Glomerular visceral epithelial cell (primary cell): ENCODE measurements around the gene POLR2L.

Source experiments
- DNase-seq: peaks from one replicate; pipeline ENCODE4 v3.0.0-alpha.2; 2016; ENCODE audit errors: extremely low spot score

Gene POLR2L

GRCh38 chr11:811446-812245 lies 30.7 kb downstream of the POLR2L start:
- DNase-seq = no peak

GRCh38 chr11:810040-810567 lies 32.2 kb downstream of the POLR2L start:
- DNase-seq = no peak

GRCh38 chr11:809287-810039 lies 32.9 kb downstream of the POLR2L start, which contains the start of gene RPLP2:
RPLP2 (plus strand) TSS chr11:809967; CDS start chr11:810235, 268 bp downstream.
- peak; percentile 95 for DNase-seq

GRCh38 chr11:808427-809286 lies 33.7 kb downstream of the POLR2L start:
- peak; percentile 70 for DNase-seq

- no peak for DNase-seq
Measured at GRCh38 chr11:804599-804964, 37.7 kb downstream of the POLR2L start.

- DNase-seq = no peak
Measured at GRCh38 chr11:803770-804598, 38.3 kb downstream of the POLR2L start.

- no peak for DNase-seq
Measured at GRCh38 chr11:803467-803742, 38.9 kb downstream of the POLR2L start.

GRCh38 chr11:802693-803466 lies 39.4 kb downstream of the POLR2L start:
- no peak for DNase-seq

- DNase-seq = no peak
Measured at GRCh38 chr11:802018-802617, 40.2 kb downstream of the POLR2L start.

GRCh38 chr11:801097-801780 lies 41.1 kb downstream of the POLR2L start:
- no peak for DNase-seq

- DNase-seq = no peak
Measured at GRCh38 chr11:800473-800872, 41.9 kb downstream of the POLR2L start.

- no peak for DNase-seq
Measured at GRCh38 chr11:799641-800316, 42.5 kb downstream of the POLR2L start.

- DNase-seq = peak; percentile 81
Measured at GRCh38 chr11:798093-798713, 44.1 kb downstream of the POLR2L start, which contains the start of gene SLC25A22. SLC25A22 (minus strand) TSS chr11:798281; CDS start chr11:795006, 3,275 bp downstream.

GRCh38 chr11:797296-798092 lies 44.8 kb downstream of the POLR2L start:
- peak; percentile 75 for DNase-seq

- no peak for DNase-seq
Measured at GRCh38 chr11:796565-797295, 45.6 kb downstream of the POLR2L start.
